Stimulated activated CD4-positive, alpha-beta T cell treated with anti-CD3 and anti-CD28 coated beads, Interleukin-4, amount 100 ng/mL, for 4 hours (primary cell): Measurements from ENCODE around the gene C1orf87.

Experiments used
- DNase-seq, 2 experiments: peaks; one replicate each; pipeline ENCODE4 v3.0.0-alpha.2; 2020

Gene C1orf87

GRCh38 chr1:60073605-60074278, at the start of gene C1orf87:
C1orf87 (minus strand) TSS chr1:60073770; CDS start chr1:60072643, 1,127 bp downstream.
- DNase-seq = no peak

GRCh38 chr1:60118085-60118484, 44.5 kb upstream of the C1orf87 start:
- no peak for DNase-seq

- no peak for DNase-seq
Observed at GRCh38 chr1:60114745-60115318, 41.3 kb upstream of the C1orf87 start.

- no peak for DNase-seq
Observed at GRCh38 chr1:60113596-60113995, 40.0 kb upstream of the C1orf87 start.

GRCh38 chr1:60113028-60113427, 39.5 kb upstream of the C1orf87 start:
- DNase-seq = no peak

- DNase-seq = no peak
Observed at GRCh38 chr1:60111716-60112115, 38.1 kb upstream of the C1orf87 start.

GRCh38 chr1:60111118-60111517, 37.5 kb upstream of the C1orf87 start:
- no peak for DNase-seq

- no peak for DNase-seq
Observed at GRCh38 chr1:60108196-60108595, 34.6 kb upstream of the C1orf87 start.

- no peak for DNase-seq
Observed at GRCh38 chr1:60103186-60103585, 29.6 kb upstream of the C1orf87 start.

GRCh38 chr1:60102267-60103061, 28.9 kb upstream of the C1orf87 start:
- no peak for DNase-seq

GRCh38 chr1:60101516-60101915, 27.9 kb upstream of the C1orf87 start:
- DNase-seq = no peak

GRCh38 chr1:60091195-60091715, 17.7 kb upstream of the C1orf87 start:
- DNase-seq = no peak

GRCh38 chr1:60090655-60091054, 17.1 kb upstream of the C1orf87 start:
- no peak for DNase-seq

GRCh38 chr1:60088620-60089155, 15.1 kb upstream of the C1orf87 start:
- no peak for DNase-seq

GRCh38 chr1:60087681-60088080, 14.1 kb upstream of the C1orf87 start:
- DNase-seq = no peak

GRCh38 chr1:60078182-60078581, 4.6 kb upstream of the C1orf87 start:
- no peak for DNase-seq

- no peak for DNase-seq
Observed at GRCh38 chr1:60071296-60071695, 2.3 kb downstream of the C1orf87 start.

- DNase-seq = no peak
Observed at GRCh38 chr1:60069691-60070090, 3.9 kb downstream of the C1orf87 start.

- DNase-seq = no peak
Observed at GRCh38 chr1:60068393-60069045, 5.1 kb downstream of the C1orf87 start.

- no peak for DNase-seq
Observed at GRCh38 chr1:60066001-60066400, 7.6 kb downstream of the C1orf87 start.

GRCh38 chr1:60065199-60065598, 8.4 kb downstream of the C1orf87 start:
- no peak for DNase-seq

GRCh38 chr1:60063561-60063960, 10.0 kb downstream of the C1orf87 start:
- DNase-seq = no peak

- no peak for DNase-seq
Observed at GRCh38 chr1:60059468-60059867, 14.1 kb downstream of the C1orf87 start.
